Measurements from ENCODE around the gene SETD1B.

The SETD1B gene

DNA sequence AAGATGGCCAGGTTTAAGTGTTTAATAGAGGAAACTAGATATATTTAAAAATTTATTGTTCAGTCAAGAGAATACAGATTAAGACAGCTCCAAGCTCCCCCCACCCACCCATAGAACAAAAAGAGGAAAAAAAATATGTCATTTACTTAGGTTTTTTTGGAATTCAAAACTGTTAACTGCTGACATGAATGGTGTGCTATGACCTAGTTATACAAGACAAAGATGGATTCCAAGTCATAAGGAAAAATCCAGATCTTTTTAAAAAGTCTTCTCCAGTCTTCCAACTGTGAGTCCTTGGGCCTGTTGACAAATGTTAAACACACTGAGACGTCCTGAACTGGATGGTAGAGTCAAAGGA lies 1.3 kb upstream of the SETD1B start:
- TF ChIP-seq CTCF (IDR thresholded peaks at IDR 0.05; ENCODE audit: low read depth, low read length), result no peak
- H3K4me1 ChIP-seq, result peaks cover 8% of the 10 kb centered on the region; the same call in 1 of the 2 replicates

GRCh38 chr12:121802843-121803698 lies 738 bp upstream of the SETD1B start:
- H3K4me3 ChIP-seq (ENCODE audit: low read depth, low read length), result peak overlapping the region; percentile 87
- H3K27me3 ChIP-seq, result no peaks in the 10 kb centered on the region
- peaks cover 4% of the 10 kb centered on the region; the same call in 1 of the 2 replicates for H3K4me1 ChIP-seq
- H3K9me3 ChIP-seq, result no peaks in the 10 kb centered on the region
- H3K36me3 ChIP-seq, result peaks cover 25% of the 10 kb centered on the region
- DNase-seq, result peak; percentile 92
- no peak for TF ChIP-seq CTCF (IDR thresholded peaks at IDR 0.05; ENCODE audit: low read depth, low read length)

More for the DNA sequence above, 1.3 kb upstream of the SETD1B start:
- no peaks in the 10 kb centered on the region for H3K27me3 ChIP-seq
- no peaks in the 10 kb centered on the region for H3K9me3 ChIP-seq
- no peak for DNase-seq
- peaks cover 28% of the 10 kb centered on the region for H3K36me3 ChIP-seq
- peak overlapping the region; percentile 87 for H3K4me3 ChIP-seq (ENCODE audit: low read depth, low read length)

DNA sequence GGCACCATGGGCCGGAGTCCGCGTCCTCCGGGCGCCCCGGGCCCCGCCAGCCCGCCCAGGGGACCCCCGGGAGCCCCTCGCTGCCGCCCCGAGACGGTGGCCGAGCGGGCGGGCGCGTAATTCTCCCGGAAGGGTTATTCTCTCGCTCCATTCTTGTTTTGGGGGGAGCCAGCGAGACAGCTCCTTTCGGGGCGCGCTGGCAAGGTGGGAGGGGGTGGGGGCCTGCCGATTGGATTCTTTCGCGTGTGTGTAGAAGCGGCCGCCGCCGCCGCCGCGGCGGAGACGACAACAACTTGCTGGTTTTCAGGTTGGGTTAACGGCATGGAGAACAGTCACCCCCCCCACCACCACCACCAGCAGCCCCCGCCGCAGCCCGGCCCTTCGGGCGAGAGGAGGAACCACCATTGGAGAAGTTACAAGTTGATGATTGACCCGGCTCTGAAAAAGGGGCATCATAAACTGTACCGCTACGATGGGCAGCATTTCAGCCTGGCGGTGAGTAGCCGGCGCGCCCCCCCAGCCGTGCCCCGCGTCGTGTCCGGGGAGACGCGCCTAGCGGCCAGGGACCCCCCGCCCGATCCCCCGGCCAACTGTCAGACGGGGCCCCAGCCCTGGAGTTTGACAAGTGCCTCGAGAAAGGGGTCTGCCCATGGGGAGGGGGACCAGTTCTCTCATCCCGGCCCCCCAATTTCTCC lies 755 bp downstream of the SETD1B start:
- peaks cover 4% of the 10 kb centered on the region; the same call in 1 of the 2 replicates for H3K4me1 ChIP-seq
- H3K4me3 ChIP-seq (ENCODE audit: low read depth, low read length), result peak overlapping the region; percentile 89
- peak; percentile 48 for DNase-seq
- peaks cover 33% of the 10 kb centered on the region for H3K36me3 ChIP-seq
- no peaks in the 10 kb centered on the region for H3K27me3 ChIP-seq
- no peaks in the 10 kb centered on the region for H3K9me3 ChIP-seq
- no peak for TF ChIP-seq CTCF (IDR thresholded peaks at IDR 0.05; ENCODE audit: low read depth, low read length)

DNA sequence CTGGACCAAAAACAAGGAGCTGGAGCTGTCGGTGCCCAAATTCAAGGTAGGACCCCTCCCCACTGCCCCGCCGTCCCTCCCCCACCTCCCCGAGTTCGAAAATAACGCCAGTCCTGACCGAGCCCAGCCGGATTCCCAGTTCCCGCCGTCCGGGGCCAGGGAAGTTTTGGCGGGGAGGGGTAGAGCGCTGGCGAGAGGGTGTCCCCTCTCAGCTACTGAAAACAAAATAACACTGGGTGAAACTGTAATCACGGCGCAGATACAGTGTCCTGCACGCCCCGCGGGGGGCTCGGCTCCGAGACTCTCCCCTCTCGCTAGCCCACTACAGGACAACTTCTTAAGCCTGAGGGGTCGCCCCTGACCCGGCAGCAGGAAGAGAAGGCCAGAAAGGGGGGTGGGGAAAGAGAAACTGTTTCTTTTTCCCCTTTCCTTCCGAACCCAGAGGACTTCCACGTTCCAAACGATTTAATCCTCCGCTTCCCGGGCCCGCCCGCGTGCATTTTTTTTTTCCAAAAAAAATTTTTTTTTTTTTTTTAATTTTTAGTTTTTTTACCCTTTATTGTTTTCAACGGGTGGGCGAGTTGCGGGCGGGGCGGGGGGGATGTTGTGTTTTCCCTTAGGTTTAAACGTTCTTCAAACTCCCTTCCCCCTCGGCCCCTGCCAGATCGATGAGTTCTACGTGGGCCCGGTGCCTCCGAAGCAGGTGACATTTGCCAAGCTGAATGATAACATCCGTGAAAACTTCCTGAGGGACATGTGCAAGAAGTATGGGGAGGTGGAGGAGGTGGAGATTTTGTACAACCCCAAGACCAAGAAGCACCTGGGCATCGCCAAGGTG lies 1.6 kb downstream of the SETD1B start:
- no peak for TF ChIP-seq CTCF (IDR thresholded peaks at IDR 0.05; ENCODE audit: low read depth, low read length)
- Histone ChIP-seq H3K4me3 (ENCODE audit: low read depth, low read length) (peak overlapping the region; percentile 89), H3K9me3 (no peaks in the 10 kb centered on the region), H3K4me1 (peaks cover 4% of the 10 kb centered on the region; the same call in 1 of the 2 replicates), H3K36me3 (peaks cover 39% of the 10 kb centered on the region), H3K27me3 (no peaks in the 10 kb centered on the region)
- no peak for DNase-seq

- Histone ChIP-seq H3K4me3 (ENCODE audit: low read depth, low read length) (peak overlapping the region; percentile 89), H3K4me1 (peaks cover 4% of the 10 kb centered on the region; the same call in 1 of the 2 replicates), H3K9me3 (no peaks in the 10 kb centered on the region), H3K27me3 (no peaks in the 10 kb centered on the region), H3K36me3 (peaks cover 42% of the 10 kb centered on the region)
- no peak for TF ChIP-seq CTCF (IDR thresholded peaks at IDR 0.05; ENCODE audit: low read depth, low read length)
- peak; percentile 43 for DNase-seq
Observed at GRCh38 chr12:121806009-121806545, 2.3 kb downstream of the SETD1B start.

All from BE2C (cell line).